Subcutaneous adipose tissue (tissue), 4 donors: ENCODE measurements around the gene PTPDC1. TPM values are rescaled to one million over a fixed set of nuclear protein-coding genes. Genes with fewer than 3 reads are reported as not detected.

Experiments
- CTCF ChIP-seq: fragments of 450-650 bp; IDR thresholded peaks from one replicate; pipeline ENCODE4 v1.5.1; 2016; ENCODE audit warnings: low read depth, mild to moderate bottlenecking, control low read depth, antibody characterized with exemption, moderate library complexity
- total RNA-seq, 4 donors: library from RNA; depleted of rRNA; stranded (reverse); fragments of >200 nt; gene quantifications; one replicate each; pipeline ENCODE4 v1.1.0, GENCODE V29; 2016

PTPDC1 gene
- total RNA-seq, 4 donors from 2014 or later, result 11.2 to 16.2 (median 13.4) TPM

- no peak for TF ChIP-seq CTCF
These were observed 2.8 kb upstream of the PTPDC1 start for GRCh38 chr9:94081435-94081834.

- no peak for TF ChIP-seq CTCF
These were observed 2.3 kb upstream of the PTPDC1 start for GRCh38 chr9:94081864-94082463.

DNA sequence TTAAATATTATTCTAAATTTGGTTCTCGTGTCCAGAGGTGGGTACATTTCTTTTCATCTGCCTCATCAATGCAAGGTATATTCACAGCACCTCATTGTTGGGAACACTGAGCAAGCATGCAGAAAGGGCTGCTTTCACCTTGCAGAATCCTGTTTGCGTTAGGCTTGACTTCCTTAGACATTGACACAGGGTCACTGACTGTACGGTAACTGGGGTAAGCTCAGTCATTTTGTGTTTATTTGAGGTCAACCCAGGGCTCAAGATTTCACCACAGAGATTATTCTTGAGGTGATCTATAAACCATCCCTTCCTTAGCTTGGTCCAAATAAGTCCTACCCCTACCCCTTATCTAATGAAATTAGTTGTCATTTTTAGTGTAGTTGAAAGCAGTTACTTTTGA is 1.7 kb upstream of the PTPDC1 start:
- TF ChIP-seq CTCF, result no peak

- TF ChIP-seq CTCF, result no peak
These were observed 1.3 kb upstream of the PTPDC1 start for GRCh38 chr9:94082956-94083355.

DNA sequence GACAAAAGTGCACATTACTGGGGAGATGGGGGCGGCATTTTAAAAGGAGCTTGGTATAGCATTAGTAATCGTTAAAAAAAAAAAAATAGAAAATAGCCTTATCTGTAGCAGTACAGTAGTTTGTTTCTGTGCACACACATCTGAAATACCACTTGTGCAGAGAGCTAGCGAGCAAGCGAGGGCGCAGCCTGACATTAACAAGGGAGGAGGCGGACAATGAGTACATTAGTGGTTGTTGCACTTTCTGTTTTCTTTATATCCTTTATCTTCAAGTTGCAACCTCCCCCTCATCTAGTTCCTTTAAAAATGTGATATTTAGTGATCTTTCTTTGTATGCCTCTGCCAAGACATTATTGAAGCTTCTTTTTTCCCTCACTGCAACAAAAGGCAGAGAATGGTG is 880 bp upstream of the PTPDC1 start:
- no peak for TF ChIP-seq CTCF

- no peak for TF ChIP-seq CTCF
These were observed 887 bp downstream of the PTPDC1 start for GRCh38 chr9:94085062-94085639.

DNA sequence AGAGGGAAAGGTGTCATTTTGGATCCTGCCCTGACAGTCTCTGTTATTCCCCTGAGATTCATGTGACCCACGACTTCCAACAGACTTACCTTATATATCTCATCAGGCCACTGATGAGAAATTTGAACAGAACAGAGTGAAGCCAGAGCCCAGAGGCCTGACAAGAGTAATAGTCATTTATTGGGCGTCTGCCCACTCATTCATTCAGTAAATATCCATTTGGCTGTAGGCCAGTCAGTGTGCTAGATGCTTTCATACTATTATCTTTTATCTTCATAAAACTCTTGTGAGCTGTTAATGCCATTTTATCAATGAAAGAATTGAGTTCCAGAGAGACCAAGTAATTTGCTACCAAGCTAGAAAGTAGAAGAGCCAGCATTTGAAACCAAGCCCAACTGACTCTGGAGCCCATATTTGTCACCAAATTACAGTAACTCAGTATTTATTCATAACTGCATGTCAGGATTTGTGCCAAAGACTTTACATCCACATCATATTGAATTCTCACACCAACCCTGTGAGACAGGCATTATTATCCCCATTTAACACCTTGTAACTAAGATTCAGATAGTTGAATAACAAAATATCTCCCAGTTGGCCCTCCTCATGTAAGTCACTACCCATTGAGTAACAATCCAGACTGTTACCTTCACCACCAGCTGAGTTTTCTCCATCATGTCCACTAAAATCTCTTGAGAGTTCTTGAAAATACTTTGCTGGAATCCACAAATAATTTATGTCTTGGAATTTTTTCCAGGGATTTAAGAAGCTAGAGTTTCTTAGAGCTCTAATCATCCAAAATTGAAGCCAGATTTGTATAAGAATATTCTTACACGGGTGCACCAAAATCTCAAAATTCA is 2.5 kb downstream of the PTPDC1 start:
- TF ChIP-seq CTCF, result no peak
